GM13977 (cell line): ENCODE data around the gene BRSK1.

Experiments
- DNase-seq: peaks from one replicate; pipeline ENCODE4 v3.0.0; 2012; ENCODE audit warnings: low spot score
- in situ Hi-C: fragments of 300-500 bp; cut with MboI; formaldehyde crosslinking; loops from one replicate; pipeline ENCODE4 v1.12.0; 2022; ENCODE audit warnings: low sequenced_read_pairs, low pct_unique_long_range_greater_than_20kb, mixed read lengths, inconsistent platforms; ENCODE audit not compliant: unreplicated experiment
- TF ChIP-seq, protein P1 (sequence below): IDR thresholded peaks from 2 replicates; pipeline ENCODE4 v1.5.1; 2012; ENCODE audit warnings: mild to moderate bottlenecking, control low read depth; ENCODE audit not compliant: insufficient read depth; ENCODE audit errors: extremely low read depth, missing control alignments

BRSK1 gene

DNA sequence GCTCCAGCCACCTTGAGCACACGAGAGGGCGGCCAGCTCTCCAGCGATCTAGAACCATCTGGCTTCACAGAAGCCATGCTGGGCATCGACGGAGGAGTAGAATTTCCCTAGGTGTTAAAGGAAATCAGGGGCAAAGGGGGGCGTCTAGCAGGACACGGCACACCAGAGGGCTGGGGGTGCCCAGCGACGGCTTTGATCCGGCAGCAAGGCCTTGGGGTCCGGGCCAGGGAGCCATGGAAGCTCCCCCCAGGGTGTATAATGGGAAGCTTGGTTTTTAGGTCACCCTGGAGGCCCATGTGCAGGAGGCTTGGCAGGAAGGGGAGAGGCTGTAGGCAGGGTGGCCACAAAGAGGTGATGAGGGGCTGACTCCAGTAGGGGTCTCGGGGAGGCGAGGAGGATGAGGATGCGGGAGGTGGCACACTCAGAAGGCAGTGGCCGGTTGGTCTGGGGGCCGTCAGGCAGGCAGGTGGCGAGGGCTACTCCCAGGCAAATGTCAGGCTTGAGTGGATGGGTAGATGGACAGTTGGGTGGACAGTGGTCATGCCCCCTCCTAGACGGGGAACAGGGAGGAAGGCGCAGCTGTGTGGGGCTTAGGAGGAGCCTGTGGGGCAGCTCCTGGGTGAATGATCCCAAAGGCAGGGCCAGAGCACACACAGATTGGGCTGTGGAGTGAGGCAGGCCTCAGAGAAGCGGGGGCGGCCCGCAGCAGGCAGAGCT lies 61.5 kb downstream of the BRSK1 start:
- in situ Hi-C loops: no loop called here
- no peak for DNase-seq
- TF ChIP-seq, protein P1, sequence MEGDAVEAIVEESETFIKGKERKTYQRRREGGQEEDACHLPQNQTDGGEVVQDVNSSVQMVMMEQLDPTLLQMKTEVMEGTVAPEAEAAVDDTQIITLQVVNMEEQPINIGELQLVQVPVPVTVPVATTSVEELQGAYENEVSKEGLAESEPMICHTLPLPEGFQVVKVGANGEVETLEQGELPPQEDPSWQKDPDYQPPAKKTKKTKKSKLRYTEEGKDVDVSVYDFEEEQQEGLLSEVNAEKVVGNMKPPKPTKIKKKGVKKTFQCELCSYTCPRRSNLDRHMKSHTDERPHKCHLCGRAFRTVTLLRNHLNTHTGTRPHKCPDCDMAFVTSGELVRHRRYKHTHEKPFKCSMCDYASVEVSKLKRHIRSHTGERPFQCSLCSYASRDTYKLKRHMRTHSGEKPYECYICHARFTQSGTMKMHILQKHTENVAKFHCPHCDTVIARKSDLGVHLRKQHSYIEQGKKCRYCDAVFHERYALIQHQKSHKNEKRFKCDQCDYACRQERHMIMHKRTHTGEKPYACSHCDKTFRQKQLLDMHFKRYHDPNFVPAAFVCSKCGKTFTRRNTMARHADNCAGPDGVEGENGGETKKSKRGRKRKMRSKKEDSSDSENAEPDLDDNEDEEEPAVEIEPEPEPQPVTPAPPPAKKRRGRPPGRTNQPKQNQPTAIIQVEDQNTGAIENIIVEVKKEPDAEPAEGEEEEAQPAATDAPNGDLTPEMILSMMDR: no peak

DNA sequence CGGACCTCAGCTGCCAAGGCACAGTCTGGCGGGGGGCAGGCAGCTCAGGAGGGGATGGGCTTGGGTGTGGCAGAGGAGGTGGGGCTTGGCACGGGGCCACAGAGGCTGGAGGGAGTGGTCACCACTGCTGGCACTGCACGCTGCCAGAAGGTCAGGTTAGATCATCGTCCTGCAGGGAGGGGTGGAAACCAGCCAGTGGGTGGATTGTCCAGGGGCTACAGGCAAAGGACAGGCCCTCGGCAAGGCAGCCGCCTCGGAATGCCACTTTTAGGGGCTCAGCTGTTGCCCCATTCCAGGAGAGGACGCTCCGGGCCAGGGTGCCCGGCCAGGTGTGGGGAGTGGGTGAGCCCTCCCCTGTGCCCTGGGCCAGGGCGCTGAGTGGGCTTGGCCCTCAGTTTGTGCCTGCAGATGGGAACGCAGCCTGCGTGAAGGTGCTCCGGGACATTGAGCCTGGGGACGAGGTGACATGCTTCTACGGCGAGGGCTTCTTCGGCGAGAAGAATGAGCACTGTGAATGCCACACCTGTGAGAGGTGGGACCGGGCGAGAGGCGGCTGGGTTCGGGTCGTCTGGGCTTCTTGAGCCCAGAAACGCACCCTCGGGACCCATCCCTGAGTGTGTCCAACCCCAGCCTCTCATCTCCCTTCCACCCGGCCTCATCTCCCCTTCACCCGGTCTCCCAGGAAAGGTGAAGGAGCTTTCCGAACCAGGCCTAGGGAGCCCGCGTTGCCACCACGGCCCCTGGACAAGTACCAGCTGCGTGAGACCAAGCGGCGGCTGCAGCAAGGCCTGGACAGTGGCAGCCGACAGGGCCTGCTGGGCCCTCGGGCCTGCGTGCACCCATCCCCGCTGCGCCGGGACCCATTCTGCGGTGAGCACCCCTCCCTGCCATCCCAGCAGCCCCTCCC lies 62.3 kb downstream of the BRSK1 start:
- in situ Hi-C loops: no loop called here
- TF ChIP-seq, protein P1: no peak
- DNase-seq: no peak

DNA sequence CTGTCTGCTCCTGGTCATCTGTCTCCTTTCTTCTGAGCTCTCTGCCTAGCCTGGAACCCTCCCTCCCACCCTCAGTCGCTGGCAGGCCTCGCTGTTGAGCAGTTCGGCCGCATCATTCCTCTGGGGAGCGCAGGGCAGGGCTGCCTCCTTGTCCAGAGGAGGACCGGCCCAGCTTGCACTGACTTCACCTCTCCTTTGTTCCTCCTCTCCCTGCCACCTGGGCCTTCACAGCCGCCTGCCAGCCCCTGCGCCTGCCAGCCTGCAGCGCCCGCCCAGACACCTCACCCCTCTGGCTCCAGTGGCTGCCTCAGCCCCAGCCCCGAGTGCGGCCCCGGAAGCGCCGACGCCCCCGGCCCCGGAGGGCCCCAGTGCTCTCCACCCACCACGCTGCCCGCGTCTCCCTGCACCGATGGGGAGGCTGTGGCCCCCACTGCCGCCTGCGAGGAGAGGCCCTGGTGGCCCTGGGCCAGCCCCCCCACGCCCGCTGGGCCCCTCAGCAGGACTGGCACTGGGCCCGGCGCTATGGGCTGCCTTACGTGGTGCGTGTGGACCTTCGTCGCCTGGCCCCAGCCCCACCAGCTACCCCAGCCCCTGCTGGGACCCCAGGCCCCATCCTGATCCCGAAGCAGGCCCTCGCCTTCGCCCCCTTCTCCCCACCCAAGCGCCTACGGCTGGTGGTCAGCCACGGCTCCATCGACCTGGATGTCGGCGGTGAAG lies 63.1 kb downstream of the BRSK1 start:
- in situ Hi-C loops: no loop called here
- TF ChIP-seq, protein P1: no peak
- no peak for DNase-seq

DNA sequence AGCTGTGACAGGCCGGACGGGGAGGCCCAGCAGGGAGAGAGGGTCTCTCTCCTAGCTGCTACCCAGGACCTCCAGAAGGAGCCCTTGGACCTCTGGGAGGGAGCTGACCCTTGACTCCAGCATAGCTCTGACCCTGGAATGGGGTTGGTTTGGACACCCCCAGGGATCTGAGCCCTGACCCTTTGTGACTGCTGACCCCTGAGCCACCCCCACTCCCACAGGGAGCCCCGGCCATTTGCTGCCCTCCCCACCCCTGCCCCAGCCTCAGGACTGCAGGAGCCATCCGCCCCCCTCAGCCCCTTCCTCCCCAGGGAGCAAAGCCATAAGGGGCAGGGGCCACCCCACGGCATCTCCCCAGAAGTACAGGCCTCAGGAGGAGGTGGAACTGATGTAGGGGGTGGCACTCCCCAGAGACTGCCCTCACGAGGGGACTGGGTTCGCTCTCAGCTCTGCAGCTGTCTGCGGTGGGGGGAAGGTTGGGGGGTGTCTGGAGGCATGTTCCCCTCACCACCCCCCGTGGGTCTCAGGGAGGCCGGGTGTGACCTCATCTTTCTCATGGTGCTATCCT lies 63.7 kb downstream of the BRSK1 start:
- TF ChIP-seq, protein P1: no peak
- in situ Hi-C loops: no loop called here
- DNase-seq: no peak

DNA sequence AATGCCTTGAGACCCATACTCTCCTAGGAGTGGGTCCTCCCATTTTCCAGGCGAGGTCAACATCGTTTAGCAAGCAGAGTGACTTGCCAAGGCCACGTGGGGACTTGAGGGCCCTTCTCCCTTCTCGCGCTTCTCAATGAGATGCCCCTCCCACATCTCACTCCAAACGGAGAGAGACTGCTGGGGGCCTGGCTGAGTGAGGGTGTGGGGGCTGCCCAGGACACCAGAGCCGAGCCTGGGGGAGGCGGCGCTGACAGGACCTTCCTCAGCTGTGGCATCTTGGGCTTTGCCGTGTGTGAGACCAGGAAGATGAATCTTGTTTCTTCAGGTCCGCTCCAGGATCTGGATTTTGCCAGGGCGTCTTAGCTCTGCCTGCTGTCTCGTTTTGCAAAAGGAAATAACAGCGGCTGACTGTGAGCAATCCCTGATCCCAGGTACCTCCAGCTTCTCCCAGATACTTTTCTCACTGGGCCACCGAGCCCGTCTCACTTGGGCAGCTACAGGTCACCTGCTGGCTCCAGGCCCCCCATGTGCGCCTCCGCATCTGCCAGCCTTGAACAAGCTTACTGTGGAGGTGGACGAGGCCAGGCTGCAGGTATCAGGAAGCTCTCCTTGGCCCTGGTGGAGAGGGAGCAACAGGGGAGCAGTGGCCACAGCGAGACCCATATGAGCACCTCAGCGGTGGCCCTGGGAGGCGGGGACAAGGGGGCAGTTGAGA lies 64.7 kb downstream of the BRSK1 start:
- DNase-seq: no peak
- TF ChIP-seq, protein P1: no peak
- in situ Hi-C loops: no loop called here
